ENCODE results near the gene MAFF. TPM values are rescaled to one million over a fixed set of nuclear protein-coding genes. Genes with fewer than 3 reads are reported as not detected.

MAFF gene
- total and polyA plus RNA-seq, 9 of the 15 experiments (the other 6 are each of a cell fraction or from before 2014, with no cell fraction given) = 0.51 to 8.0 (median 5.4) TPM

GRCh38 chr22:38228873-38229740 is 27.3 kb downstream of the MAFF start:
- intact Hi-C loops (cut with micrococcal nuclease) (no loop called here), in situ Hi-C loops (cut with MboI) (no loop called here)
- Histone ChIP-seq H3K9me3 (replicated peaks; ENCODE audit: control insufficient read depth, insufficient read depth, low read depth, low read length) (no peaks in the 10 kb centered on the region), H3K79me2 (ENCODE audit: control insufficient read depth, insufficient read depth, low read length) (no peaks in the 10 kb centered on the region), H2AFZ (ENCODE audit: low read depth, low read length) (no peak overlapping the region), H3K9ac (ENCODE audit: insufficient read depth in 1 of 2, low read depth in 2 of 2, low read length in 2 of 2) (0 out of 4 replicates have a peak overlapping the region, but pooled peaks of 1 of the 2 experiments have one; percentile 52), H3K4me3 (no peak overlapping the region), H3K4me2 (ENCODE audit: insufficient read depth, low read length) (no peak overlapping the region), H3K27me3 (ENCODE audit: control insufficient read depth in 2 of 2, insufficient read depth in 2 of 2, low read length in 2 of 2) (no peaks in the 10 kb centered on the region), H3K36me3 (ENCODE audit: control insufficient read depth, insufficient read depth, low read length) (peaks cover 28% of the 10 kb centered on the region; the same call in 2 of the 3 replicates), H3K9me1 (ENCODE audit: control insufficient read depth, insufficient read depth, low read length) (no peaks in the 10 kb centered on the region), H3K27ac (ENCODE audit: extremely low read depth, low read depth, low read length) (no peak overlapping the region), H3K4me1 (replicated peaks in 1 of 2; ENCODE audit: control insufficient read depth in 2 of 2, insufficient read depth in 2 of 2, low read length in 2 of 2) (no peaks in the 10 kb centered on the region; a peak in 2 of 5 replicates), H4K20me1 (replicated peaks; ENCODE audit: control insufficient read depth, insufficient read depth, low read length) (no peaks in the 10 kb centered on the region)
- FAIRE-seq = no peak
- ATAC-seq = no peak
- TF ChIP-seq ZNF212 (CRISPR knock-in tag; IDR thresholded peaks at IDR 0.05) (no peak), ZNF12 (CRISPR knock-in tag; IDR thresholded peaks at IDR 0.05) (no peak), PRMT5 (CRISPR knock-in tag; IDR thresholded peaks at IDR 0.05) (no peak), RFX7 (CRISPR knock-in tag; IDR thresholded peaks at IDR 0.05) (no peak), ZNF124 (CRISPR knock-in tag; IDR thresholded peaks at IDR 0.05) (no peak), POLR2H (tag; IDR thresholded peaks at IDR 0.05; ENCODE audit: low read depth) (no peak), XRCC4 (IDR thresholded peaks at IDR 0.05; ENCODE audit: extremely low read depth, insufficient read depth, insufficient read length) (no peak), NFXL1 (CRISPR knock-in tag; IDR thresholded peaks at IDR 0.05) (no peak), KLF6 (CRISPR knock-in tag; IDR thresholded peaks at IDR 0.05; ENCODE audit: borderline replicate concordance) (no peak), NRF1 (conservative IDR thresholded peaks at IDR 0.05 in 1 of 2, IDR thresholded peaks at IDR 0.05 in 1 of 2) (no peak), EHMT2 (IDR thresholded peaks at IDR 0.05) (no peak), THRAP3 (IDR thresholded peaks at IDR 0.05; ENCODE audit: borderline replicate concordance) (no peak), SIRT6 (IDR thresholded peaks at IDR 0.05; ENCODE audit: low read depth, low read length) (no peak), GTF2F1 (IDR thresholded peaks at IDR 0.05; ENCODE audit: low read depth, low read length) (no peak), TCF7L2 (IDR thresholded peaks at IDR 0.05; ENCODE audit: low read depth, low read length) (no peak), FIP1L1 (IDR thresholded peaks at IDR 0.05; ENCODE audit: low read depth, low read length, poor library complexity, severe bottlenecking) (no peak), RHOXF2B (CRISPR knock-in tag; conservative IDR thresholded peaks at IDR 0.05) (no peak), ELK3 (CRISPR knock-in tag; IDR thresholded peaks at IDR 0.05) (no peak), CBFA2T2 (conservative IDR thresholded peaks at IDR 0.05) (no peak), EP400 (IDR thresholded peaks at IDR 0.05) (no peak)
- no TSS peak for BruUV-seq (replicated peaks)
- ChIA-PET CTCF (ENCODE audit: low intra/inter-chr PET ratio) (no interaction called here), POLR2A (interaction anchor here (0.8 to 1.2 kb wide), 2 partner anchors 11 to 118 kb away, joined by 3 to 4 read pairs; partner anchors contain the start of gene BAIAP2L2)
- DNase-seq (ENCODE audit: extremely low read depth in 1 of 4, low spot score in 3 of 4) = no peak
- WGBS (ENCODE audit: insufficient coverage, low coverage, missing lambda C conversion rate) = 83% methylated on average over 13 of the region's 14 CpGs
